HG02938 (cell line): ENCODE measurements around the gene TRIO.

Experiments
- ATAC-seq: cut with Tn5 transposase; IDR thresholded peaks from one replicate; pipeline ENCODE4 v1.9.1; 2021; ENCODE audit warnings: mild to moderate bottlenecking, moderate library complexity; ENCODE audit not compliant: unreplicated experiment

TRIO gene

DNA sequence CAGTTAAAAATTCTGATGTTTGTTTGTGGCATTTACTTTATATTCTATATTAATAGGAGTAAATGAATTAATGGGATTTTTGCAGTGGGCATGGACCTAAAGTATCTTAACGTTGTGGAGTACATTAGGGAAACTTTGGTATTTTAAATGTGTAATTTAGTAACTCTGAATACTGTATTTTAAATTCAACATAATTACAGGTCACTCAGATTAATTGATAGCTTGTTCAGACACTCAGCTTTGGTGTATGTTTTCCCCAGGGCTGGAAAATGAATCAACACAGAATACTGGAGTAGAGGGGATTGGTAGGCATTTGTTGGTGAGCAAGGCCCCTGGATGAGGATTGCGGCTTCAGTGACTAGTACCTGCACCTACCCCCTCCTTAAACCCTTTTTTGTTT lies 117.5 kb downstream of the TRIO start:
- no peak for ATAC-seq

DNA sequence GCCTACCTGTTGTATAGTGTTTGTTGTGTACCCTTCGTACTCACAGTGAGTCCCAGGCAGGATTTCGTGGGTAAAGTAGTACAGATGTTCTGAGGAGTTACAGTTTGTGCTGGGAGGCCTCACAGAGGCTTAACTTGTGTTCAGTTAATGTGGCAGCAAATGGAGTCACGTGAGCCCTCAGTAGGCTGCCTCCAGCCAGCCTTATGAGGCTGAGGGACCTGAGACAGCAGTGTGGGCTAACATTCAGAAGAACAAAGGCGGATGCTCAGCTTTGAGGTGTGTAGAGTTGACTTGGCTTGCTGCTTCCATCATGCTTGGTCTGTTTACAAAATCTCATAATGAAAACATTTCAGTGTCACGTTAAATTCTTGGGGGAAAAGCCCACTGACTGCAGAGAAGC lies 118.1 kb downstream of the TRIO start:
- ATAC-seq: no peak

DNA sequence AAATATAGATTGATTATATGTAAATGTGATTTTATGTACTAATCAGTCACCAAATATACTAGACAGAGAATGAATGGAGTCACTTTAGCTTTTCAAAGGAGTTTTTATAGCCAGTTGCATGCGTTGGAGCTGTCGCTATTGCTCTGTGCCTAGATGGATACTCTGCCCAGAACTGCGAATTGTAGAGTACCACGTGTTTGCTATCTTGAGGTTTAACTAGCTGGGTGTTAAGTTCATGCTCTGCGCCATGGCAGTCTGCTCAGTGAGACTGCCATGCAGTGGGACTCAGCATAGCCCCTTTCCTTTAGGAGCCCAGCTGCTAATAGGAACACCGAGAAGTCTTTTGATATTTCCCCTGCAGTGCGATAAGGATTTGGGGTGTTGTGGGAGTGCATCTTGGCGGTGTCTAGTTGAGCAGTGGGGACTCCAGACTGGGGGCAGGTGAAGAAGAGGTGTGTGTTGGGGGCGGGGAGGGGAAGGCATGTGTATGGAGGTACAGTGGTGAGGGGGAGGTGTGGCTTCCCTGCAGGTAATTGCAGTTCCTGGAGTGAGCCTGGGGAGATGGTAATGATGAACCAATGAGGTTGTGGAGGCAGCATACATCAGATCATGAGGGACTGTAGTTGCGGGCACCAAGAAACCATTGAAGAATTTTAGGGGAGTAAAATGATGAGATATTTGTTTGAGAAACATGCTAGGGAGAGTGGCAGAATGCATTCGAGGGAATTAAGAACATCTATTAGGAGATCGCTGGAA lies 118.9 kb downstream of the TRIO start:
- ATAC-seq: no peak

DNA sequence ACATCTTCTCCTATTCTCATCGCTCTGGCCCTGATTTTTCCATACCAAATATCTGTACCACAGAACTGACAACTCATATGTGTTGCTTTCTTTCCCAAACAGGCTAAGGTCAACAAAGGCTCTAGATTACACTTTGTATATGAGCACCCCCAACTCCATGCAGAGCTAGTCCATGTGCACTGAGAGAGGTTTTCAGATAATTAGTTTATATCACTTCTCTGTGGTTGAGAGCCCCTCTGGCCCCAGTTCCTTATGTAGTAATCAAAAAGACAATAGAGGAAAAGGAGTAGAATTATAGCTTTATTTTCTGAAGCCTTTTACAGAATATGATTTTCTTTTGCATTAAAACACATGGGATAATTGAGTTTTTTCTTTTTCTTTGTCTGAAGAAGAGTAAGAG lies 120.0 kb downstream of the TRIO start:
- no peak for ATAC-seq

DNA sequence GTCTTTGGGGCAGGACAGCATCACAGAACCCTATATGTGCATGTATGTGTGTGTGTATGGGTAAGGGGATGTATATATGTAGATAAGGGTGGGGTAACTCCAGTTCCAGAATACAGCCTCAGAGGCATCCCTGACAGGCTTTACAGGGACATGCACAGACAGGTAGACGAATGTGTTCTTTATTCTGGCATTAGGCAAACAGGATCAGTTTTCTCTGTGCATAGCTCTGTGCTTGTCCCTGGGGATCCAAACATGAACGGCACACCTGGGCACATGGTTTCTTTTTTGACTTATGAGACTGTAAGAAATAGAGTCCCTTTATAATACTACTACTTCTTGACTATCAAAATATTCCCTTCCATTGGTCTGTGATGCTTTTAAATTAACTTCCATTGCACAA lies 120.6 kb downstream of the TRIO start:
- no peak for ATAC-seq

DNA sequence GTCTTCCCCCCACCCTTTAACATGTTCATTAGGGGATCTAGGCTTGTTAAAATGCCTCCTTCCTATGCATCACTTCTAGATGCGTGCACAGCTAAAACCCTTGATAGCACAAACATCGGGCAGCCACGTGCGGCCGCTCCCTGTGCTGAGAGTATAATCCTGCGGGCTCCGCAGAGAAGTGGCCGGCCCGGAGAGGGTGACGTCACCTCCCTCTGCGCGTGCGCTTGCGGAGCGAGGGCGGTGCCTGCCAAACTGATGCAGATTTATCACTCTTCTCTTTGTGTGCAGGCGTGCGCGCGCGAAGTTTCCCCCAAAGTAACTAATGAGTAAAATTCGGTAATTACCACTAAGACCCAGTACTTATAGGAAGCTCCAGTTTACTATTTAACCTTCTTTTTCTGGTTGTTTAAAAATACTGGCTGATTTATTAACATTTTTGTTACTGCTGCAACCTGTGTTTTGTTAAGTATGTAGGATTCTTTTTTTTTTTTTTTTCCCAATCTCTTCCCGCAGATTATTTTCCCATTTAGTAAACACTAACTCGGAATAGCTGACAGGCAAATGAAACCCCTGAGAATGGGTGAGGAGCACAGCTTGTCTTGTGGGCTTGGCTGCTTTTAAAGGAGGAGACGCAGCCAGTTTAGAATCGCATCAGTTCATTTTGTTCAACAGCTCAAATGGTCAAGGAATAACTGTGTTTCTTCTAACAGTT lies 121.6 kb downstream of the TRIO start:
- peak; percentile 82 for ATAC-seq

DNA sequence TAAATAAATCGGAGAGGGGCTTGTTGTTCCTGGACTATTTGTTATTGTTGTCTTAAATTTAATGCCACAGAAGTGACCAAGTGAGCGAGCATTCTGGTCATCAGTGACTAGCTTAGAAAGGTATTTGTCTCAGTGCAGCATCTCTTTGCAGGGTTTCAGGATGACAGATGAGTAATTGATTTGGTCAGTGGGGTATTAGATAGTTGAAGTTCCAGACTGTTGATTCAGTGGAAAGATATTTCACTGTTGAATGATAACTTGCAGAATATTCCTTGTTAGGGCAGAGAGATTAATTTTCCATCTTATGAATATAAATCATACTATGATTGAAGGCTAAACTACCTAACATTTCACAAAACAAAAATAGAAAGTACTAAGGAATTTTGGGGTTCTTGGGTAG lies 122.4 kb downstream of the TRIO start:
- no peak for ATAC-seq

DNA sequence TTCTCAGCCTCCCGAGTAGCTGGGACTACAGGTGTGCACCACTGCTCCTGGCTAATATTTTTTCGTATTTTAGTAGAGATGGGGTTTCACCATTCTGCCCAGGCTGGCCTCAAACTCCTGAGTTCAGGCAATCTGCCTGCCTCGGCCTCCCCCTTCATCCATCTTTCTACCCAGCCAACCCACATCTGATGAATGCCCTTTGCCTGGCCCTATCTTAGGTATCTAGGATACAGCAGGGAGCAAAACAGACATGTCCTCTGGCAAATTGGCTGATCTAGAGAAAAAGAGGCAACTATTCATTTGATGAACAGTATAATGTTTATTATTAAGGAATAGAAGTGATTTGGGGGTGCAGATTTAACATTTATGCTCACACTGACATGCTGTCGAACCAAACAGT lies 123.0 kb downstream of the TRIO start:
- no peak for ATAC-seq

DNA sequence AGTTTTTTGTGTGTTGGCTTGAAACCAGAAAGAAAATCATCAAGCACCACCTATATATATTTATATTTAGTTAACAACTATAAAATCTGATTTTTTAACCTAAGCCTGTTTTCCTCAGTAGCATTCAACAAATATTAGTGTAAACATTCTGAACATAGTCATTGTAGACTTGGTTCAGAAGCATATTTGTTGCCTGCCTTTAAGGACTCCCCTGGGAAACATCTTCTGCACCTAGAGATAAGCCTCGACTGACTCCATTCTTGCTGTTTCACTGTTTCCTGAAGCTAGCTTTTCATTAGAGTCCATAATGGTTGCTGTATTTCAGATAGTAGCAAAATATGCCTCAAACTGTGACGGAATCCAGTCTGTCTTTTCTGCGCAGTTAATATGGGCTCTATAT lies 123.5 kb downstream of the TRIO start:
- no peak for ATAC-seq

DNA sequence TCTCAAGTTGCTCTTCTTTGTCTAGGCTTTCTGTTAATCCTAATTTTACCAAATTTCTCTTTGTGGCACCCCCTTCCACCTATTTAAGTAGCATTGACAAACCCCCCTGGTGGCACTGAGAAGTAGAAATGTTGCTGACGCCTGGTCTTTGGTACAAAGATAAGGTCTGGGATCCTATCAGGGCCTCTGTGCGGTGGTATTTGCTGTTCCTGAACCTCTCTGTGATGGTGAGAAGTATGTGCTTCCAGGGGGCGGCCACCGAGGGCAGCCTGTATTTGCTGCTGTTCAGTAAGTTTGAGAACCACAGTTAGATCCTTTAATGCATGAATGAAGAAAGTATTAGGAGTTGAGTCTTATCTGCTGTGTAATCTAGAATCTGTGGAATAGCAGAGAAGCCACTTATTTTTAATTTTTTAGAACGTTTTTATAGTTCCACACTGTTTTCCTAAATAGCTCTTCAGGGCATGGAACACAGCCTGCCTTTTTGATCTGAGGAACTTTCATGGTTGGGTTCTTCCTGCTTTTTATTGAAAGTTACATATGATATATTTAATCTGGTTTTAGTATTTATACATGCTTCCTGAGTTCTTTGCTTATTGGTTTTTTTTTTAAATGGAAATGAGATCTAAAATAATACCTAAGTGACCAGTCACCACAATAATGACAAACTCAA lies 124.2 kb downstream of the TRIO start:
- no peak for ATAC-seq

DNA sequence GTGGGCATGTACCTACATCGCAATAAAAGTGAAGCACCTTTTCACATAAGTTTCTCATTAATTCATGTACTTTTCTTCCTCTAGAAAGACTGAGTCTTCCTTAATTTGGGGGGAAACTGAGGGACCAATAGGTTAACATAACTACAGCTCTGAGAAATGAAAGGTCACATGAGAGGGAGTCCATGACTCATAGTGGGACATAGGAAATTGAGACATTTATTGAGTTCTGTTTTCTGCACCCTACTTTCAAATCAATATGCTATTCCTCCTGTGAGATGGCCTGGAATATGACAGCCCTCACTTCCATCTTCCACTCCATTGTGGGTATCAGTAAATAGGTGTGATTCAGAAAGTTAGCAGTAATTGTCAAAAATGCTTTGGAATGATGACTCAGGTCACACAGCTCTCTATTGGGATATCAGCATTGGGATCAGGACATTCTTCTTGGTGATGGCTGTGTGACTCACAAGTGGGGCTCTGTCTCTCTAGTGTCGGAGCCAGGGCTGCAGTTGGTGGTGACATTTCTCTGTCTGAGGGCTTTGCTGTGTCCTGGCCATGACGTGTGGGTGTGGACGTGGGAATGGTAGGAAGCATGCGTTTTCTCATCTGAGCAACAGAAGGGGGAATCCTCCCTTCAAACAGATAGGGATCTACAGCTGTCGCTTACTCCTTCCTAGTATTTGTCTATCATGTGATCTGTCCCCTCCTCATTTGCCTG lies 125.0 kb downstream of the TRIO start:
- no peak for ATAC-seq

DNA sequence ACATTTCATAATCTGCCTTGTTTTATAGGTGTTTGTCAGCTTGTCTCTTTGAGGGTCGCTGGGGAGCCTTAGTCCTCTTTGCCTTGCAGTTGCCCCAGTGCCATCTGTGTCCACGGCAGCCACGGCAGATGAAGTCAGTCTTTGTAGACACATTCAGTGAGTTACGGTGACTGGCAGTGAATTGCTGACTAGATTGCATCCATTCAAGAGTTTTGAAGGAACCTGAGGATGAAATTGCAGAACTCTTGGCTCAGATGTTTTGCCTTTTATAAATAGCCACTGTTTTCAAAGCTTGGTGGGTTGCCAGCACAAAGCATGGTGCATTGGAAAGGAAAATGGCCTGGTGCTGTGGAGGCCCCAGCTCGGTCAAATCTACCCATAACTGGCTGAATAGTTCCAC lies 125.6 kb downstream of the TRIO start:
- no peak for ATAC-seq

DNA sequence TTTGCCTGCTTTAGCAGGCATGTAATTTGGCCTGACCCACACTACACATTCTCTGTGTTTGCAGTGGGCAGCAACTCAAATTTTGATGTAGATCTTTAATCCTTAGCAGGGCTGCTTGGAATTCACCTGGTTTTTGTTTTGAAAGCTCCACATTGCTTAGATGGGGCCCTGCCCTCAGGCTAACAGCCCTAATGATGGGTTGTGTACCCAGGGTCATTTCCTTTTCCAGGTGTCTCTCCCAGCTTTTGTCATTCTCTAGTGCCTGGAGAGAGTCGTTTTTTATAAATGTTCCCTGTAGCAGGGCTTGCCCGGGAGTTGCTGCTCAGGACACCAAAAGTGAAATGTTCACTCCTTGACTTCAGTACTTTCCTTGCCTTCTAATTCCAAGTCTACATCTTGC lies 126.3 kb downstream of the TRIO start:
- no peak for ATAC-seq

DNA sequence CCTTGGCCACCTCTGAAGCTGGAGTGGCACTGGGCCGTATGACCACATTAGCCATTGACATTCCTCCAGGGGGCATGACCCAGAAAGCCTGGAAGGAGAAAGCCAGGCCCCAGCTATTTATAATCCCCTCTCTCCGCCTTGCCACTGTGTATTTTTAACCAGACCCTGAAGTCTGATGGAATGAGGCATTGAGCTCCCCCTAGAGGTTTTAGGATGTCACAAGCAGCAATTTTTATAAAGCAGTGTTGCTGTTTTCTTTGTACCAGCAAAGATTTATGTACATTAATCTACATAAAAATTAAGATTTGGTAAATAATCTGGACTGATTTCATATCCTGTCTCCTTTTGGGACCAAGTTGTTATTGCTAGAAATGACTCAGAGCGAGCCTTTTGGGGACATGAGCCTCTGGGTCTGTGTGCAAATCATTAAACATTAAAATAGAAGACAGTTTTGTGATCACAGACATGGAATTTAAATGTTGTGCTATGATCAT lies 127.1 kb downstream of the TRIO start:
- ATAC-seq: no peak

DNA sequence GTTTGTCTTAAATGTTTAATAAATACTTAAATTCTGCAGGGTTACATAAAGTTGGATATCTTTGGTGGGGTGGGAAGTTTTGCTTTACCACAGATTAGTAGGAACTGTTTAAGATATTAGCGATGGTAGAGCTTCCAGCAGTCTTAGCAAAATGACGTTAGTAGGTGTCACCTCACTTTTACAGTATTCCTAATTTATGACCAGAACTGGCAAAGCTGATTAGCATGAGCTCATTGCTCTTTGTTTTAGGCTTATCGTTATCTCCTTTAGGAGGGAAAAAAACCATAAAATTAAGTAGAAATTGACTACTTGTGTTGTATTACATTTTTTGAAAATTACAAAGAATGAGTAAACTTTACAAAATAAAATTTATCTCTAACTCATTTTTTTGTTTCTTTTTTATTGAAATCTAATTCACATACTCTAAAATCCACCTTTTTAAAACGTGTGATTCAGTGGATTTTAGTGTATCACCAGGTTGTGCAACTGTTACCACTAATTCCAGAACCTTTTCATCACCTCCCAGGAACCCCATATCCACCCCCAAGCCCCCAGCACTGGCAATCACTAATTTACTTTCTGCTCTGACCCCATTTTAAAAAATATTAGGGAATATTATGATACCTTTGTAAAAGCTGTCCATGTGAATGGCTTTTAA lies 129.5 kb downstream of the TRIO start:
- no peak for ATAC-seq

DNA sequence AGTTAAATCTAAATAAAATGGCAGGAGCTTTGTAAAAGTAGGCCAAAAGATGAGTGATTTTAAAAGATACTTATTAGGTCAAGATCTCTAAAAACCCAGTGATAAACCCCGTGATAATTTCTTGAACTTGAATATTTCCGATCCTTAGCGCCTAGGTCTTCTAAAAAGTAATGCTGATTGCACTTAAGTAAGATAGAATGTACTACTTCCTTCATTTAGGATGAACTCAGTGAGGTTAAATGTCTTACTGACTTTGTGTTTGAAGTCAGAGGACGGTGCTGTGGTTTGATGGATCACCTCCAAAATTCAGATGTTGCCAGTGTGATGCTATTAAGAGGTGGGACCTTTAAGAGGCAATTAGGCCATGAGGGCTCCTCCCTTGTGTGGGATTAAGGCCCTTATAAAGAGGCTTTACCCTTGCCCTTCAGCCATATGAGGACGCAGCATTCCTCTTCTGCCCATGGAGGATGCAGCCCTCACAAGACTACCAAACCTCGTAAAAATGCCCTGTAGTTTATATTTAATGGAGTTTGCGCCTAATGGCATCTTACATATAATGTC lies 130.1 kb downstream of the TRIO start:
- no peak for ATAC-seq

DNA sequence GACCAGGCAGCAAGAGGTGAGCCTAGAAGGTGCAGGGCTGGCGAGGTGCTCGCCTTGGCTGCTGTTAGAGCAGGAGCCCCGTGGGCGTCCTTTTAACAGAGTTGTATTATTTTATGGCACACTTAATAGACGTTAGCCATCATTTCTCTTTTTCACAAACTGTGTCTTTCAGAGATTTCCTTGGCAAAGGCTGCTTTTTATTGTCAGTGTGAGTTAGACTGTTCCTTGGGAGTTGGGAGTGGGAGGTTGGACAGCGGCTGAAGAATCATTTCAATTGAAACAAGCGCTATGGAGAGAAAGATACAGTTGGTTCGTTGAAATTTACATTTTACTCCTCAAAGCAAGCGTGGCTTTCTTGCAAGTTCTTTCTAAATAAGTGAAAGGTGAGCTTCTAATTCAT lies 133.2 kb downstream of the TRIO start:
- ATAC-seq: no peak

DNA sequence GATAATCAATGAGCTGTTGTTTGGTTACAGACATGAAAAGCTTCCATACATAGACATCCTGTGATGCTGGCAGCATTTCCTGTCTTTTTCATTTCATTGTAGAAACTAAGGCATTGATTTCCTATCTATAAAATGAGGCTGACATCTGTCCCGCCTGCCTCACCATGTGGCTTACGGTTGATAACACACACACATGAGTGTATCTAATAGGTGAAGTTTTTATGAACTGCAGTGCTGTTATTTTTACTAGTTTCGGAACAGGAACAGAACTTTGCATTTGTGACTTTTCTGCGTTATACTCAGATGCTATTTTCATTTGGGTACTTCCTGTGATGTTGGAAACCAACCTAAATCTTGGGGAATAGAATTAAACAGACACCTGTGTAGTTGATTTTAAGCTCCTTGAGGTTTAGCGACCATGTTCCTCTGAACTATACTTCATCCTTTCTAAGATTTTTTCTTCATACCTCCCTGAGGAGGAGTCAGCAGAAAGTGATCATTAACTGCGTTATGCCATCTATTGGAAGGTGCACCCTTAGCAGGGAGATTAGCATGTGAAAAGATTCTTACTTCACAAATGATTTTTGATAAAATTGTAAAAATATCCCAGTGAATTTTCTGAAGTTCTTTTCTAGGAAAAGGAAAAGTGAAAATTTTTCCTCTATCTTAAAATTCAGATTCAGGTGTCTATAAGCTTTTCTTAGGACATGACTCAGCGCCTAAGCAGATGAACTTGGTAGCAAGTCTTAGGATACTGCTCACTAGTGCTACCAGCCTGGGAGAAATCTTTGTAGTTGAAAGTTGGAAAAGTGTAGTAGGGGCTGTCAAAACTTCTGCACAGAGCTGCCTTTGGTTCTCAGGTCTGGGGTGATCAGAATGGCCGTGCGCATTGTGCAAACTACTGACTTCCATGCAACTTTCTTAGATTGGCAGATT lies 134.5 kb downstream of the TRIO start:
- ATAC-seq: peak; percentile 54

DNA sequence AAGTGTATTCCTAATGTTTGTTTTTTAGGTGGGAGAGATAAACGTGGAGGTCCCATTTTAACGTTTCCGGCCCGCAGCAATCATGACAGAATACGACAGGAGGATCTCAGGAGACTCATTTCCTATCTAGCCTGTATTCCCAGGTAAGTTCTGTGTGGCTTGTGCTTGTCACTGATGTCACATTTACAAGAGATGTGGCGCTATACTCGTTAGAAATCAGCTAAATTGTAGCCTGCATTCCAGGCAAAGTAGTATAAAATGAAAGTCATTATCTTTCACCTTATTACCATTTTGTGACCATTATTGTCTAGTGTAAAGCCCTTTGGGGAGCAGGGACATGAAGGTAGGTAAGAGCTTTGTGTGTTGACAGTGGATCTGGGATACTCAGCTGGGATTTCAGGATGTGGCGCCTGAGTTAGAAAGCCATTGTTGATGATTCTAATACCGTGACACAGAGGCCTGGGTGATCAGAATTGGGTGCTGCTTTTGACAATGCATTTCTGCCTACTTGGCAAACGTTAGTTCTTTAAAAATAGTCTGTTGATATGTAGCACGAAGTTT lies 137.2 kb downstream of the TRIO start:
- ATAC-seq: no peak
